GM19324 (cell line): ENCODE results near the gene AHI1.

Source experiments
- ATAC-seq: cut with Tn5 transposase; IDR thresholded peaks from one replicate; pipeline ENCODE4 v1.9.1; 2021; ENCODE audit warnings: mild to moderate bottlenecking, moderate library complexity; ENCODE audit not compliant: unreplicated experiment, low FRiP score

AHI1 gene

GRCh38 chr6:135464634-135465033 is 32.9 kb downstream of the AHI1 start:
- no peak for ATAC-seq

- no peak for ATAC-seq
Observed at GRCh38 chr6:135461208-135461607, 36.3 kb downstream of the AHI1 start.

DNA sequence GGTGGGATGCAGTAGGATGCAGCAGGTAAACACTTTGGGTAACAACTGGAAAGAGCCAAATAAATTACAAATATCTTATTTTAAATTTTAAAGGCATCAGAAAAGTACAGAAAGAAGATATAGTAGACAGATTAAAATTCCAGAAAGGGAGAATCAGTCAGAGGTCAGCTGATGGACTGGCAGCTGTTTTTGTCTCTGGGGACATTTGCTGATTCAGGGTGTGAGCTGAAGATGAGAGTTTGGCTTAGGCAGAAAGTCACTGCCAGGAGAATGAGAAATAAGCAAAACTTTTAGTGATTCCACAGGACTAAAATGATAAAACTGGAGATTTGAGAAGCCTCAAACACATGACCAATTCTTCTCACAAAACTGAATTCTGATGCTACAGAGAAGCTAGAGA is 39.5 kb downstream of the AHI1 start:
- no peak for ATAC-seq

- no peak for ATAC-seq
Observed at GRCh38 chr6:135451617-135452190, 45.8 kb downstream of the AHI1 start.

DNA sequence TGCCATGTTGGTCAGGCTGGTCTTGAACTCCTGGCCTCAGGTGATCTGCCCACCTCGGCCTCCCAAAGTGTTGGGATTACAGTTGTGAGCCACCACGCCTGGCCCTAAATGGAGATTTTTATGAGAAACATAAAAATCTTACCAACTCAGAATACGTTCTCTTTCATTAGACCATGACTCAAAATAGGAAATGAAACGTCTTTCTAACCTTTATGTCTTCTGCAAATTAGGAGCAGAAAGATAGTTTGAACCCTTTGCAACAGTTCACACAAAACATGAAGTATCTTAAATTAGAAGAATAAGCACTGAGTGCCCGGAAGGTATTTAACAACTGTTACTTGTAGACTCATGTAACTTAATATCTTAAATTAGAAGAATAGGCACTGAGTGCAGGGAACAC is 48.3 kb downstream of the AHI1 start:
- no peak for ATAC-seq

DNA sequence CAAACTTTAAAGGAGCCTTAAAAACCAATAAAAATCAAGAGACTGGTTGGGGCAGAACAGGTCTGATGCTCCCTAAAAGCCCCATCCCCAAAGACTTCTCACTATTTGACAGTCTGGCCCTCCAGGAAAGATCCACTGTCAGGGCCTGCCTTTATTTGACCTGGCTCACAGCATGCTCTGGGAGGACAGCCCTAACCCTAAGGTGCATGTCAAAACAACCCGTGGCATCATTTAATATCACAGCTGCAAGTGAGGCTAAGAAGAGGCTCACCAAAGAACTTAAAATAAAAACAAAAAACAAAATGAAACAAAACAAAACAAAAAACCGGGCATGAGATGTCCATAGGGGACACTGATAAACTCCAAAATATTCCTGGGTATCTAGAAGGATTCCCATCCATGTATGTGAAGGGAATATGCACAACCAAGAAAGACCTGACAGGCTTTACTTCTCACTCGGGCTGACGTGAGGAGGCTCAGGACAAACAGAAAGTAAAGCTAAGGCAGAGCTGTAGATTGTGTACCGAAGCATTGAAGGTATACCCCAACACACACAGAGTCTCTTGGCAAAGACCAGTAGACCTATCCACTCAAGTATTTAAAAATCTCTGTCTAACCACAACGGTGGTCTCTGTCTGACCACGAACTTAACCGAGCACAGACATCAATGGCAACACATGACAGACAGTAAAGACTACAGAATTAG is 57.3 kb downstream of the AHI1 start:
- ATAC-seq, result no peak

- ATAC-seq, result no peak
Observed at GRCh38 chr6:135439549-135439948, 58.0 kb downstream of the AHI1 start.

GRCh38 chr6:135438907-135439535 is 58.5 kb downstream of the AHI1 start:
- no peak for ATAC-seq

DNA sequence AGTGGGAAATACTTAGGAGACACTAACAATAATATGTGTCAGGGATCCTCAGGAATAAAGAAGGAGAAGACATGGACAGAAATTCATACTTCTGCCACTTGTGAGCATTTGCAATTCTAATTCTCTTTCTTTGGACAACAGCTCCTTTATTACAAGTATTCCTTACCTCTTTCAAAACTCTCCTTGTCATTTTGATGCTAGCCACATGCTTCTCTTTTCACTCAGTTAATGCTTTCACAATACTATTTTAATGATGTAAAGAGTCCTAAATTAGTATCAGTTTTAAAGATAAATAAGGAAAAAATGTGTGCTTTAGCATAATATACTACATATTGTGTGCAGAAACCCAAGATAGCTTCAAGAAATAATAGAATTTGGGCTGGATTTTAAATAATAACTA is 62.5 kb downstream of the AHI1 start:
- no peak for ATAC-seq

- no peak for ATAC-seq
Observed at GRCh38 chr6:135434095-135434494, 63.4 kb downstream of the AHI1 start.

DNA sequence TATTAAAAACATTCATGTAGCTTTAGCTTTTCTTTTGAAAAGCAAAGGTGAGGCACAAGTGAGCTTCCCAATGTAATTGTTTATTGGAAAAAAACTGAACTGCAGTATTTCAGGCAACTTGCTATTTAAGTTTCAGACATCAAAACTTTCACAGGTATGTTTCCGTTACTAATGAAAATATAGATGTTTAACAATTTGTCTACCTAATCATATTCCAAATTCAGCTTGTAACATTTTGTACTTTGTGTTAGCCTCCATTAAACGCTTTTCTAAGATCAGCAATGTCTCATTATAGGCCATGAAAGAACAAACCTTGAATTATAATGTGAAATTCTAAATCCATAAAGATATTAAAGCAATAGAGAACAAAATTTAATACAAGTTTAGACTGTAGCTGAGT is 69.5 kb downstream of the AHI1 start:
- no peak for ATAC-seq

- no peak for ATAC-seq
Observed at GRCh38 chr6:135426833-135427232, 70.7 kb downstream of the AHI1 start.

- no peak for ATAC-seq
Observed at GRCh38 chr6:135424385-135424784, 73.2 kb downstream of the AHI1 start.

DNA sequence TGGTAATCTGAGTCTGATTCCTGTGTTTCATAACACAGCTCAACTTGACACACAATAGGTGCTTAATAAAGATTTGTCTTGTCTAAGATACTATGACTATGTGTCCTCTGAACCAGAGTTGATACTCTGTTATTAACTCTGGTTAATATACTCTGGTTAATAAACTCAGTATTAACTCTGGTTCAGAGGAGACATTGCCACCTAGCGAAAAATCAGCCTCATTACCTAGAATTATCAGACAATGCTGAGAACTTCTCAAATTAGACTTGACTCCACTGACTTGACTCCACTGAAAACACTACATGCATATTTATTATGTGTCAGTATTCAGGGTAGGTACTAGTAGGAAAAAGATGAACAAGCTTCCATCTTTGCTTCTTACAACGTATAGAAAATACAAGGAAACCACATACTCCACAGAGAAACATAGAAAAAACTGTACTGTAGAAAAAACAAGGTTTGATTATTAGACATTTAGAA is 73.9 kb downstream of the AHI1 start:
- ATAC-seq, result peak; percentile 73

DNA sequence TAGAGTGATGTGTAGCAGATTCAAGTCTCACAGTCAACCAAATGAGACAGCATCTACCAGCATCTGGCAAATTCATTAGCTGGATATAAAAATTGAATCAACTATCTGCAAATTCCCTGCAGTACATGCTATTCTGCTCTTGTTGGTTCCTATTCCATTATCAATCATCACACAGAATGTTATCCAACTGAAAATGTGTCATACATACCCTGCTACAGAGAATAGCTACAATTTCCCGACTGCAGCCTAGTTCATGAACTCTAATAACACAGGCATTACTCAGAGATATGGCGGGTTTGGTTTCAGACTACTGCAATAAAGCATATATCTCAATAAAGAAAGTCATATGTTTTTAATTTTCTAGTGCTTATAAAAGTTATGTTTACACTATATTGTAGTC is 78.4 kb downstream of the AHI1 start:
- ATAC-seq, result no peak

- ATAC-seq, result no peak
Observed at GRCh38 chr6:135418040-135418760, 79.3 kb downstream of the AHI1 start.

- ATAC-seq, result no peak
Observed at GRCh38 chr6:135412761-135413160, 84.8 kb downstream of the AHI1 start.

- no peak for ATAC-seq
Observed at GRCh38 chr6:135411849-135412248, 85.7 kb downstream of the AHI1 start.

- no peak for ATAC-seq
Observed at GRCh38 chr6:135411339-135411738, 86.2 kb downstream of the AHI1 start.

- ATAC-seq, result no peak
Observed at GRCh38 chr6:135410856-135411255, 86.7 kb downstream of the AHI1 start.

GRCh38 chr6:135403584-135403983 is 94.0 kb downstream of the AHI1 start:
- no peak for ATAC-seq
